ELF-1 (cell line): ENCODE measurements around the gene ING5.

Experiments
- DNase-seq: peaks from one replicate; pipeline ENCODE4 v3.0.0-alpha.2; 2016; ENCODE audit warnings: low read depth, low spot score

The ING5 gene

DNA sequence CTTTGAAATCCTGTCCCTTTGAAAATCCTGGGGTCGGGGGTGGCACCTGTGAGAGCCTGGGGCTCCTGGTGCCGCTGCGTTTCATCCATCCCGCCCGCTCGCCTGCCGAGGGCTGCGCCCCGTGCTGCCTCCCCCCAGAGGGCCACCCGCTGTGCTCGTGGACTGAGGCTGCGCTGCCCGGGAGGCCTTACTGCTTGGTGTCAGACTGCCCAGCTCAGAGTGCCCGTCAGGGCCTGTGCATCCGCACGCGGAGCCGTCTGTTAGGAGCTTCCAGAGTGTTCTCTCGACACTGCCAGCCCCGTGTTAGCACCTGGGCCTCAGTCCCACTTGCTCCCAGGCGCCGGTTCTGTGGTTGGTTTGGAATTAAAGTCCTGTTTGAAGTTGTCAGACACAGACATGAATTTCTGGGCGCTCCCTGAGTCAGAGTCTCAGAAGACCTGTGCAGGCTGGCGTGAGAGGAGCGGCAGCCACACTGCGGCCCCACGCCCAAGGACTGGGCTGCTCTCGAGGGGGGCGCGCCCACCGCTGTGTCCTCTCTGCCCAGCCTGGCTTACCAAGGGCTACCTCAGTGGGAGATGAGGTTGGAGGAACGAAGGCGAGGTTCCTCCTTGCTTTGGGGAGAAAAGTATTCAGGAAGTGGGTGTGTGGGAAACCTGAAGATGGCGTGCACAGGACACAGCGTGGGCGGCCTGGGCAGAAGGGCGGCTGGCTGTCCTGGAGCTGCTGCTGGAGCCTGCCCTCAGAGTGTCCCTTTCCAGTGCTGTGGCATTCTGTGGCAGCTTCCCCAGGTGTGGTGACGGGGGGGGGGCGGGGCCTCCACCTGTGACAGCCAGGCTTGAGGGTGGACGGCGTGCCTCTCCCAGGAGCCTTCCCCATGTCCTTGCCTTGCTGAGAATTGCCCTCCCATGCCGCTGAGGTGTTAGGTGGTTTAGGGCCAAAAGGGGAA is 29.3 kb upstream of the ING5 start:
- no peak for DNase-seq

DNA sequence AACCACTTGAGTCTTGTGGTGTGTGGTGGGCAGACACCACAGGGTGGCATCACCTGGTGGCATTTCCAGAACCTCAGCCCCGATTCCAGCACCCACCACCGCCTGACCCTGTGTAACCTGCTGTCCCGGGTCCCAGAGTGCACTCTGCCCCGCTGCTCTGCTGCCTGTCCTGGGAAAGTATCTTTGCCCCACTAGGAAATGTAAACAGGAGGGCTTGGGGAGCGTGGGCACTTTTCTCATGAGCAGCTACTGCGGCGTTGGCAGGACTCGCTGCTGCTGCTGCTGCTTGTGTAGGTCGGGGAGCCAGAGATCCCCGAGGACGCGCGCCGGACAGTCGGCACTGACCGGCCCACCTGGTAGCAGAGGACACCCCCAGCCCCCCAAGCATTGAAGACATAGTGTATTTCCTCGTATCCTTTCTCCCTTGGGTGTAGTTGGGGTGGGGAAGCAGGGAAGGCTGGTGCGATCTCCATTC is 28.6 kb upstream of the ING5 start:
- no peak for DNase-seq

- peak; percentile 44 for DNase-seq
These were observed 27.8 kb upstream of the ING5 start for GRCh38 chr2:241673797-241674725.

- DNase-seq: no peak
These were observed 26.0 kb upstream of the ING5 start for GRCh38 chr2:241675885-241676284.

DNA sequence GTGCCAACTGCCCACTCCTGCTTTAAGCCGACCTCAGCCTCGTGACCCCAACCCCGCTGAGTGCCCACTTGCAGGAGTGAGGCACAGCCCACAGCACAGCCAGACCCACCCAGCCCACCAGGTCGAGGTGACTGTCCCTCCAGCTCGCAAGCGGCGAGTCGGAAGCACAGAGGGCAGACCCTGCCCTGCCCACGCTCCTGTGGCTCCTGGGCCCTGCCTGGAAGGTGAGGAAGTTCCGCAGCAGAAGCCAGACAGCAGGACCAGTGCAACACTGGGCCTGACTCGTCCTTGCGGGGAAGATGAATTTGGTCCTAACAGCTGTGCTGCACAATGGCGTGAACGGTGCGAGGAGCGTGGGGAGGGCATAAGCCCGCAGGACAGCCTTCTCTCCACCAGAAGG is 25.2 kb upstream of the ING5 start:
- DNase-seq: no peak

DNA sequence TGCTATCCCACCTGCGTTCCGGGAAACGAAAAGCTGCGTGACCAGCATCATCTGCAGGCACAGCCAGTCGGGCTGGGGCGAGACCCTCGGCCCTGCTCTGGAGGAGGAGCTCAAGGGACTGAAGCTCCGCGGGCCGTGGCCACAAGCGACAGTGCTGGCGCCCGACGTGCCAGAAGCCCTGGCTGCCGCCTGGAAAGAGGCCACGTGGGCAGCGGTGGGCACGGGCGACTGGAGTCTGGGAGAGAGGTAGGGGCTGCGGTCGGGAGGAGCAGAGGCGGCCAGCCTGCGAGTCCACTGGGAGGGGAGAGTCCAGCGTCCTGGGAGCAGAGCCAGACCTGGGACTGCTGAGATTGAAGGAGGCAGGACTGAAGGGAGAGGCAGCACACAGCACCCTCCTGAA is 24.4 kb upstream of the ING5 start:
- no peak for DNase-seq

- no peak for DNase-seq
These were observed 23.5 kb upstream of the ING5 start for GRCh38 chr2:241678307-241678706.

DNA sequence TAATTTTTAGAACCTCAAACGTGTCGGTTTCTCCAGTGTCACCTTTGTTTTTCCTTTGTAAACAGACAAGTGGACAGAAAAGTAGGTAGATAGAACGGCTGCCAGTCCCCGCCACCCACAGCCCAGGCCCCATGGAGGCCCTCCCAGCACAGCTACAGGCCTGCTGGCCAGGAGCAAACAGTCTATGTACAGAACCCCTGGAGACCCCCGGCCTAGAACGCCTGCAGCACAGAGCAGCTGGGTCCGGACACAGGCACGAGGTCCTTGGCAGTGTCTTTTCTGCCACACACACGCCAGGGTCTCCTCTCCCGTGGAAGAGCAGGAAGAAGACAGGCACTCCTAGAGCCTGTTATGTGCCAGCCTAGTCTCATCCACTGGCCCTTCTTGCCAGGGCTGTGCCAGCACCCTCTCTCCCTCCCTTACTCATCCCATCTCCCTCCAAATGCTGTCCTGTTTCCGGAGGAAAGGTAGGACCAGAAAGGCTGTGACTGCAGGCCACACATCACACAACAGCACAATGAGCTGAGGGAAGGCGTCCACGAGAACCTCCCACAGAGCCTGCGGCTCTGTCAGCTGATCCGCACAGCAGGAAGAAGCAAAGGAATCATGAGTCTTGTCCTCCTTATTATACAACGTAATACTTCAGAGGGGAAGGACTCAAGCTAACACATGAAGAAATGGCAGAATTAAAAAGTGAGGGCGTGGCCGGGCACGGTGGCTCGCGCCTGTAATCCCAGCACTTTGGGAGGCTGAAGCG is 22.9 kb upstream of the ING5 start:
- DNase-seq: no peak

DNA sequence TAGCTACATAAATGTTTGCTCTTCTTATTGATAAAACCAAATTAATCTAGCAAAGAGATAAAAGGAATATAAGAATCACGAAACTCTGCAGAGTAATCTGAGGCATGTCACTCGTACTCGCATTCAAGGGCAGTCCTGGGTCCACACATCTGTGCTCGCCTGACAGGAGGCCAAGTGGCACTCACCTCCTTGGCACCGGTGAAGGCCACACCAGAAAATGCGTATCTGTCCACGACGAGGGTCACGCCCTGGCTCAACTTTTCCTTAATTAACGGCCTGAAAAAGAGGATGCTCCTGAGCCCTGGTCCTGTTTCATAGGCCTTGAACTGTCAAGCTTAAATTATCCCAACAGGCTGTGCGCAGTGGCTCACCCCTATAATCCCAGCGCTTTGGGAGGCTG is 21.8 kb upstream of the ING5 start:
- DNase-seq: no peak

DNA sequence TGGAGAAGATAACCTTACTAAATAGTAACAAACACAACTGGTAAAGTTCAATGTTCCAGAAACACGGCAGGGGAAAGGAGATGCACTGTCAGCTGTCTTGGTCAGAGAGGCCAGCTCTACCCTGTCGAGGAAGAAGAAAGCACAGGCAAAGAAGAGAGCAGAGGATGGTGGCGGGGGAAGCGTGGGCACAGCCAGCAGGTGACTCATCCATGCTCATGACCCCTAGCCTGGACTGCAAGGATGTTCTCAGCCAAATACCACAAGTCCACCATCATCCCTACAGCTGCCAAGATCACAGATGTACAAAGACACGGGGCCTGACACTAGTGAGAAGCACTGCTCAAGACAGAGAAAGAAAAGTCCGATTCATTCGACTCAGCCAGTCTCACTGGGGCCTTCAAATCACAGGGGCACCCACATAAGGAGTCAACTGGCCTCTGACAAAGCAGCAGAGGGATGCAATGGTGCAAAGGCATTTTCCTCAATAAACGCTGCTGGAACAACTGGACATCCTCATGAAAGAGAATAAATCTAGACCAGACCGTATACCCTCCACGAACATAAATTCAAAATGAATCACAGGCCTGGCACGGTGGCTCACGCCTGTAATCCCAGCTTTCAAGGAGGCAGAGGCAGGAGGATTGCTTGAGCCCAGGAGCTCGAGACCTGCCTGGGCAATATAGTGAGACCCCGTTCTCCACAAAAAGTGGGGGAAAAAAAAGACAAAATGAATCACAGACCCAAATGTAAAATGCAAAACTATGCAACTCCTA is 20.8 kb upstream of the ING5 start:
- DNase-seq: no peak

DNA sequence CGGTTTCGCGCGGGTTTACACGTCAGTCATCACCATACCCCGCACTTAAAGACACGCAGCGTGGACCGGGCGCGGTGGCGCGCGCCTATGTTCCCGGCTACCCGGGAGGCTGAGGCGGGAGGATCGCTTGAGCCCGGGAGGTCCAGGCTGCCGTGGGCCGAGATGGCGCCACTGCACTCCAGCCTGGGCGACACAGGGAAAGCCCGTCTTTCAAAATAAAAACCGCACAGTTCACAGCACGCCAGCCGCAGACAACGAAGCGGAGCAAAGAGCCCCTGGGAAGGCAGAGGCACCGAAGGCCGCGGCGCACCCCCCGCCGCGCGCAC is 15.6 kb upstream of the ING5 start:
- no peak for DNase-seq

DNA sequence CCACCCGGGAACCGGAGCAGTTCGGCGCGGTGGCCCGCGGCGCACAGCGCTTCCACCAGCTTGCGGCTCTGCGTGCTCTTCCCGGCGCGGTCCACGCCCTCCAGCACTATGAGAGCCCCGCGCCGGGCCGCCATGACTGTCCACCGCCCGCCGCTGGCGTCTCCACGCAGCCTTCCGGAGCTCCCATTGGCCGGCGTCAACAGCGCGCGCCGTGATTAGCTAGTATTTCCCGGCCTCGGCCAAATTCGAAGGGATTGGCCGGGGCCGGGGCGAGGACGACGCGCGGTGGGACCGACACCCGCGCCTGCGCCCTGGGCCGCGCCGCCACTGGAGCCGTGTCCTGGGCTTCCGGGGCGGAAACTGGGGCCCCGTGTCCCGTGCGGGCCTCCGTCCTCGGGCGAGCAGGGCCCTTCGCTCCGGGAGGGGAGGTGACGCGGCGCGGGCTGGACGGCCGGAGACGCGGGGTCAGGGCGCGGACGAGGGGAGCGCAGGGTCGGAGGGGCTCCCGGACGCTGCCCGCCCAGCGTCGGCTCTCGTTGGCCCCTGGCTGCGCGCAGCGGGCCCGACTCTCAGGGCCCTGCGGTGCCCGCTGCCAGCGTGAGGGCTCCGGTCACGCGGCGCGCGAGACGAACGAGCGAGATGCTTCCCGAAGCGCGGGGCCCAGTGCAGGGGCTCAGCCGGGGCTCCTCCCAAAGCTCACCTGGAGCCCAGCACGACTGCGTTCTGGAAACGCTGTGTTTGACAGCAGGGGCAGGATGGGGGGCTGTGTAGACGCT is 15.0 kb upstream of the ING5 start, which contains the start of gene DTYMK:
Gene DTYMK (minus strand): TSS at position 166 of the 776 bp plus-strand sequence. CDS start 32 bp downstream, at position 134.
- peak; percentile 95 for DNase-seq

GRCh38 chr2:241689306-241689705 is 12.5 kb upstream of the ING5 start:
- no peak for DNase-seq

GRCh38 chr2:241690202-241690717 is 11.6 kb upstream of the ING5 start:
- no peak for DNase-seq

- DNase-seq: no peak
These were observed 9.4 kb upstream of the ING5 start for GRCh38 chr2:241692448-241692847.

- no peak for DNase-seq
These were observed 6.2 kb upstream of the ING5 start for GRCh38 chr2:241695651-241696050.

DNA sequence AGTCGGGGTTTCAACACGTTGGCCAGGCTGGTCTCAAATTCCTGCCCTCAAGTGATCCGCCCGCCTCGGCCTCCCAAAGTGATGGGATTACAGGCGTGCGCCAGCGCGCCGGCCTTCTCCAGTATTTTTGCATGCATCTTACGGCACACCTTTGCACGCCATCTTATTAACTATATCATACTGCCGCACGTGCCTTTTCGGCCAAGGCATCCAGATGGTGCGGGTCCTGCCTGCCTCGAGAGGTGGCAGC is 765 bp upstream of the ING5 start:
- no peak for DNase-seq

GRCh38 chr2:241702155-241703031 is 554 bp downstream of the ING5 start:
- DNase-seq: peak; percentile 93

DNA sequence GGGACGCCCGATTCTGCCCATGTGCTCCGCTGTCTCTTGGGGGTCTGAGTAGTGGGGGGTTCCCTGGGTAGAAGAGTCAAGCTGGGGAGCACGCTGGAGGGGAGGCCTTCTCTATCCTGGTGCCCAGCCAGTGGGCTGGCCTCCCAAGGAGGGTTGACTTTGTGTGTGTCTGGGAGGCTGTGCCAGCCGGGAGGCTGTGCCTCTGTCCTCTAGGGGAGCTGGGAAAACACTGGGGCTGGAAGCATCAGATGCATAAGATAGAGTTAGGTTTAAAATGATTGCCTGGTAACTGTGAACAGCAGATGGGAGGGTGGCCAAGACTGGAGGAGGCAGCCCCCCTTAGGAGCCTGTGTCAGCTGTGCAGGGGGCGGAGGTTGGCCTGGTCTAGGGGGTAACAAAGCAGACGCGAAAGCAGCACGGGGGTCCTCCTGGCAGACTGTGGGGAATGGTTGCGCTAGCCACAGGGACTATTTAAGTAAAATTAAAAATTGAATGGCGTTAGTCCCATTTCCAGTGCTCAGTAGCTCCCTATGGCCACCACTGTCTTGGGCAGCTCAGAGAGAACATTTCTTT is 1.3 kb downstream of the ING5 start:
- no peak for DNase-seq
